Mucosa of descending colon (tissue), 3 donors: ENCODE data around the gene CACNG1. TPM values are rescaled to one million over a fixed set of nuclear protein-coding genes. Genes with fewer than 3 reads are reported as not detected.
"Not testable (repeated sequence)": the region's sequence is repeated elsewhere in the genome, so short reads cannot be mapped to it uniquely, and the experiment has no call there.

Source experiments
- ATAC-seq: fragments of 200-7000 bp; cut with Tn5 transposase; one replicate; pipeline ENCODE4 v1.9.1; 2020; ENCODE audit warnings: mild to moderate bottlenecking, moderate library complexity
- DNase-seq, 3 donors: peaks; one replicate each; pipeline ENCODE4 v3.0.0-alpha.2; 2020
- H3K36me3 ChIP-seq: fragments of 200-600 bp; one replicate; pipeline ENCODE4 v1.8.0; 2021; ENCODE audit warnings: low read depth, mild to moderate bottlenecking
- H3K4me1 ChIP-seq: fragments of 200-600 bp; one replicate; pipeline ENCODE4 v1.8.0; 2021; ENCODE audit warnings: low read depth, mild to moderate bottlenecking
- H3K4me3 ChIP-seq: fragments of 200-600 bp; one replicate; pipeline ENCODE4 v1.8.0; 2021; ENCODE audit warnings: mild to moderate bottlenecking
- H3K9me3 ChIP-seq: fragments of 200-600 bp; one replicate; pipeline ENCODE4 v1.8.0; 2021; ENCODE audit warnings: mild to moderate bottlenecking
- CTCF ChIP-seq: fragments of 200-600 bp; IDR thresholded peaks from one replicate; pipeline ENCODE4 v1.8.0; 2022; ENCODE audit warnings: antibody characterized with exemption, mild to moderate bottlenecking
- intact Hi-C, 2 donors: fragments of 100-400 bp; cut with DNase I in 1 of 2; cut with micrococcal nuclease in 1 of 2; formaldehyde crosslinking; loops; one replicate each; pipeline versions ENCODE4 v1.11.0 to v1.11.1; 2022; cut with DNase I, micrococcal nuclease
- total RNA-seq, 3 donors: library from RNA; stranded (reverse); fragmentation: NEBNext Ultra II Directional in 2 of 3; extraction: Animal tissue kit (Norgen Biotek cat#: 25700) in 2 of 3; gene quantifications; one replicate each; pipeline versions ENCODE4 v1.2.1 to v1.2.4, GENCODE V29; 2021 to 2023
- donor health status: DM: no; HTN: no; CAD: no; lungs with moderate emphysema.
- donor health status: DM: no; HTN: no; CAD: no.
- donor health status: DM: no; HTN: yes; CAD: no.

The CACNG1 gene
- total RNA-seq, 3 donors from 2014 or later: not detected

GRCh38 chr17:67082107-67082506, 37.8 kb downstream of the CACNG1 start:
- intact Hi-C loops: no loop called here
- peak; percentile 22 for ATAC-seq
- TF ChIP-seq CTCF: no peak
- Histone ChIP-seq H3K4me1 (no peaks in the 10 kb centered on the region), H3K4me3 (no peak overlapping the region), H3K9me3 (no peaks in the 10 kb centered on the region), H3K36me3 (no peaks in the 10 kb centered on the region)
- DNase-seq: no peak

- ATAC-seq (no peak), DNase-seq (no peak)
- intact Hi-C loops: no loop called here
Measured at GRCh38 chr17:67085406-67085805, 41.1 kb downstream of the CACNG1 start.

GRCh38 chr17:67088639-67089038, 44.3 kb downstream of the CACNG1 start:
- no peaks in the 10 kb centered on the region for H3K36me3 ChIP-seq

More at GRCh38 chr17:67085406-67085805, 41.1 kb downstream of the CACNG1 start:
- no peak overlapping the region for H3K4me3 ChIP-seq
- no peaks in the 10 kb centered on the region for H3K9me3 ChIP-seq
- H3K4me1 ChIP-seq: no peaks in the 10 kb centered on the region
- no peak for TF ChIP-seq CTCF
- no peaks in the 10 kb centered on the region for H3K36me3 ChIP-seq

GRCh38 chr17:67090341-67090740, 46.0 kb downstream of the CACNG1 start:
- no peak for DNase-seq
- ATAC-seq: no peak
- H3K36me3 ChIP-seq: no peaks in the 10 kb centered on the region
- no peak for TF ChIP-seq CTCF
- no peaks in the 10 kb centered on the region for H3K4me1 ChIP-seq
- H3K4me3 ChIP-seq: no peak overlapping the region
- intact Hi-C loops: no loop called here
- no peaks in the 10 kb centered on the region for H3K9me3 ChIP-seq

More at GRCh38 chr17:67088639-67089038, 44.3 kb downstream of the CACNG1 start:
- no peak for TF ChIP-seq CTCF
- ATAC-seq (no peak), DNase-seq (no peak)
- H3K4me1 ChIP-seq: no peaks in the 10 kb centered on the region
- no peaks in the 10 kb centered on the region for H3K9me3 ChIP-seq
- H3K4me3 ChIP-seq: no peak overlapping the region
- intact Hi-C loops: no loop called here

- intact Hi-C loops: no loop called here
- no peak for DNase-seq
- Histone ChIP-seq H3K36me3 (no peaks in the 10 kb centered on the region), H3K4me1 (no peaks in the 10 kb centered on the region), H3K9me3 (no peaks in the 10 kb centered on the region), H3K4me3 (no peak overlapping the region)
- no peak for TF ChIP-seq CTCF
- no peak for ATAC-seq
Measured at GRCh38 chr17:67092291-67092690, 47.9 kb downstream of the CACNG1 start.

GRCh38 chr17:67092710-67093109, 48.4 kb downstream of the CACNG1 start:
- H3K9me3 ChIP-seq, H3K36me3 ChIP-seq, H3K4me3 ChIP-seq, H3K4me1 ChIP-seq, DNase-seq, intact Hi-C loops, ATAC-seq: not testable (repeated sequence)
